ENCODE measurements around the gene SLC9B1. TPM values are rescaled to one million over a fixed set of nuclear protein-coding genes. Genes with fewer than 3 reads are reported as not detected.

The SLC9B1 gene
- total and polyA plus RNA-seq, 2 of the 8 experiments (the other 6 are each of a cell fraction or from before 2014, with no cell fraction given), result 0.08 to 0.19 TPM

GRCh38 chr4:102883278-102883677 lies 136.2 kb downstream of the SLC9B1 start:
- Histone ChIP-seq H3K4ac (replicated peaks; ENCODE audit: insufficient read length, low read depth, low read length) (no peak overlapping the region), H2BK20ac (ENCODE audit: low read length) (no peak overlapping the region), H2BK5ac (ENCODE audit: low read depth, low read length) (peak overlapping the region; percentile 10; the same call in 1 of the 2 replicates), H3K4me2 (ENCODE audit: insufficient read depth in 1 of 2, low read depth in 2 of 2, low read length in 2 of 2) (no peak overlapping the region; a peak in 1 of 4 replicates), H3K56ac (replicated peaks; ENCODE audit: insufficient read length, low read depth, low read length) (no peak overlapping the region), H3K23me2 (ENCODE audit: low read depth, low read length) (no peaks in the 10 kb centered on the region), H4K8ac (ENCODE audit: extremely low read depth, insufficient read depth, low read length) (no peak overlapping the region), H3K23ac (ENCODE audit: insufficient read length) (no peak overlapping the region), H3K9ac (replicated peaks in 1 of 4; ENCODE audit: extremely low read depth in 1 of 4, low read depth in 3 of 4, low read length in 3 of 4) (no peak overlapping the region), H3K79me2 (ENCODE audit: control insufficient read depth in 1 of 2, insufficient read depth in 2 of 2, low read length in 2 of 2) (peaks cover 0 to 31% of the 10 kb centered on the region in 2 experiments; a peak in 2 of 4 replicates), H3K18ac (ENCODE audit: extremely low read depth, low read length) (no peak overlapping the region), H2AFZ (ENCODE audit: low read length) (no peak overlapping the region), H3K14ac (ENCODE audit: insufficient read length) (no peak overlapping the region), H4K20me1 (replicated peaks in 1 of 2; ENCODE audit: control insufficient read depth in 1 of 2, insufficient read depth in 2 of 2, low read length in 2 of 2) (no peaks in the 10 kb centered on the region), H3K27ac (ENCODE audit: low read depth, low read length) (peak overlapping the region; percentile 43; the same call in 1 of the 2 replicates), H3K9me3 (ENCODE audit: insufficient read depth in 2 of 2, low read depth in 1 of 2, low read length in 1 of 2) (no peaks in the 10 kb centered on the region), H3K79me1 (ENCODE audit: low read depth, low read length) (no peaks in the 10 kb centered on the region), H3K4me3 (ENCODE audit: extremely low read depth in 1 of 4, insufficient read depth in 2 of 4, low read depth in 3 of 4, low read length in 4 of 4) (no peak overlapping the region), H2BK120ac (replicated peaks; ENCODE audit: low read depth, low read length) (no peak overlapping the region), H2BK12ac (ENCODE audit: low read depth, low read length) (no peak overlapping the region), H3K4me1 (replicated peaks in 1 of 4; ENCODE audit: control insufficient read depth in 3 of 4, insufficient read depth in 4 of 4, low read length in 3 of 4) (peaks cover 0 to 8% (median 2%) of the 10 kb centered on the region in 4 experiments; a peak in 2 of 7 replicates), H4K91ac (replicated peaks; ENCODE audit: insufficient read length, low read length) (no peak overlapping the region), H2AK5ac (ENCODE audit: low read depth, low read length) (no peak overlapping the region), H3K36me3 (ENCODE audit: control insufficient read depth in 2 of 4, insufficient read depth in 4 of 4, low read length in 3 of 4) (peaks cover 0 to 5% (median 0%) of the 10 kb centered on the region in 4 experiments; a peak in 2 of 8 replicates), H2BK15ac (ENCODE audit: low read length) (no peak overlapping the region), H3K27me3 (replicated peaks in 1 of 4; ENCODE audit: control insufficient read depth in 3 of 4, extremely low read depth in 1 of 4, insufficient read depth in 3 of 4, low read length in 3 of 4) (no peaks in the 10 kb centered on the region), H4K5ac (ENCODE audit: insufficient read length, low read depth, low read length) (no peak overlapping the region)
- CTCF ChIA-PET (ENCODE audit: partially characterized antibody), result no interaction called here
- 80% methylated on average over 2 of the region's 2 CpGs; no CpG with 5 or more reads in 1 of the 2 experiments for WGBS, 2 experiments (ENCODE audit: extremely low coverage in 1 of 2, insufficient coverage in 1 of 2, insufficient read length in 1 of 2, insufficient replicate concordance in 2 of 2, low coverage in 1 of 2, low lambda C conversion rate in 2 of 2, missing lambda C conversion rate in 1 of 2)
- TF ChIP-seq EP300 (IDR thresholded peaks at IDR 0.05; ENCODE audit: borderline replicate concordance in 1 of 2, low read depth in 2 of 2, low read length in 2 of 2) (no peak), CTBP2 (IDR thresholded peaks at IDR 0.05; ENCODE audit: borderline replicate concordance, insufficient read depth, insufficient read length, low read length) (no peak), TAF7 (optimal IDR thresholded peaks at IDR 0.05; ENCODE audit: borderline replicate concordance, low read depth, low read length) (no peak), EGR1 (IDR thresholded peaks at IDR 0.05; ENCODE audit: borderline replicate concordance, low read depth, low read length) (no peak), KDM4A (IDR thresholded peaks at IDR 0.05; ENCODE audit: low read depth, low read length, severe bottlenecking) (no peak), RFX5 (IDR thresholded peaks at IDR 0.05; ENCODE audit: borderline replicate concordance, low read depth, low read length) (no peak), GTF2F1 (IDR thresholded peaks at IDR 0.05; ENCODE audit: borderline replicate concordance, low read depth, low read length) (no peak), USF2 (IDR thresholded peaks at IDR 0.05; ENCODE audit: low read length) (no peak), ATF3 (IDR thresholded peaks at IDR 0.05; ENCODE audit: insufficient read depth, low read depth, low read length) (no peak)
- DNase-seq (ENCODE audit: low read depth in 1 of 2, low spot score in 2 of 2), result no peak
- POLR2A ChIA-PET (ENCODE audit: partially characterized antibody), result interaction anchor here (3.8 kb wide), 1 partner anchor 56 kb away, joined by 21 read pairs; the partner anchor contains the start of gene UBE2D3
- FAIRE-seq, result no peak

Data from H1 (cell line).